Tibial nerve (tissue), 4 donors: Measurements from ENCODE around the gene CHP2.

Experiments
- CTCF ChIP-seq, 5 experiments: fragments of 200-600 bp in 3 of 5; fragments of 450-650 bp in 2 of 5; sonication (generic) in 3 of 5; IDR thresholded peaks; one replicate each; pipeline ENCODE4 v1.5.1; 2016 to 2019; ENCODE audit warnings: antibody characterized with exemption in 5 of 5, mild to moderate bottlenecking in 3 of 5, moderate library complexity in 2 of 5
- EP300 ChIP-seq, 2 donors: sonication (generic); formaldehyde crosslinking; IDR thresholded peaks; one replicate each; pipeline ENCODE4 v1.6.1; 2017; ENCODE audit warnings: antibody characterized with exemption in 2 of 2, mild to moderate bottlenecking in 1 of 2
- POLR2A ChIP-seq, 2 donors: fragments of 450-650 bp; IDR thresholded peaks; one replicate each; pipeline ENCODE4 v1.6.1; 2017; ENCODE audit warnings: antibody characterized with exemption in 2 of 2, mild to moderate bottlenecking in 2 of 2, moderate library complexity in 2 of 2

- no peak for TF ChIP-seq CTCF (IDR thresholded peaks at IDR 0.05)
- no peak for TF ChIP-seq POLR2A (IDR thresholded peaks at IDR 0.05)
- TF ChIP-seq EP300 (IDR thresholded peaks at IDR 0.05): no peak
These were observed 2.3 kb downstream of the CHP2 start for GRCh38 chr16:23757116-23757515.
